ENCODE results near the gene CCDC82. TPM values are rescaled to one million over a fixed set of nuclear protein-coding genes. Genes with fewer than 3 reads are reported as not detected.
A peak's percentile ranks its signal among the peaks of the same experiment; 100 is the strongest.

CCDC82 gene
- total RNA-seq, 1 donor from 2014 or later = 12.7 TPM

DNA sequence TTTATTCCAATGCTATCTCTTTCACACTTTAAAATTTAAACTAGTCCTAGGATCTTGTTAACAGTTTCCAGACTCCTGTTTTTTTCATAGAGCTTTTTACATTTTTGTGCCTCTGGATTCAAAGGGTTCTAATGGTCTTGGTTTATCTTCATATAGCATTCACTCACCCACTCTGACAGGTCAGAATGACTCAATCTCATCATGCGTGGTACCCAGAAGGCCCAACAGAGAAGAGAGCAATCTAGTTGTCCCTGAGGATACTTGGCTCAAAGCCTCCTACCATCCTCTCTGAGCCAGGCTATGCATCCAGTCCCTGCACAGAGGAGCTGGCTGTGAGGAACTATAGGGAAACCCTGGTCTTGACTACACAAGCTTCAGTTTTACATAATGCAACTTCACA is 74.2 kb downstream of the CCDC82 start:
- DNase-seq (no peak), ATAC-seq (ENCODE audit: poor library complexity) (no peak)
- intact Hi-C loops (cut with DNase I) = no loop called here

DNA sequence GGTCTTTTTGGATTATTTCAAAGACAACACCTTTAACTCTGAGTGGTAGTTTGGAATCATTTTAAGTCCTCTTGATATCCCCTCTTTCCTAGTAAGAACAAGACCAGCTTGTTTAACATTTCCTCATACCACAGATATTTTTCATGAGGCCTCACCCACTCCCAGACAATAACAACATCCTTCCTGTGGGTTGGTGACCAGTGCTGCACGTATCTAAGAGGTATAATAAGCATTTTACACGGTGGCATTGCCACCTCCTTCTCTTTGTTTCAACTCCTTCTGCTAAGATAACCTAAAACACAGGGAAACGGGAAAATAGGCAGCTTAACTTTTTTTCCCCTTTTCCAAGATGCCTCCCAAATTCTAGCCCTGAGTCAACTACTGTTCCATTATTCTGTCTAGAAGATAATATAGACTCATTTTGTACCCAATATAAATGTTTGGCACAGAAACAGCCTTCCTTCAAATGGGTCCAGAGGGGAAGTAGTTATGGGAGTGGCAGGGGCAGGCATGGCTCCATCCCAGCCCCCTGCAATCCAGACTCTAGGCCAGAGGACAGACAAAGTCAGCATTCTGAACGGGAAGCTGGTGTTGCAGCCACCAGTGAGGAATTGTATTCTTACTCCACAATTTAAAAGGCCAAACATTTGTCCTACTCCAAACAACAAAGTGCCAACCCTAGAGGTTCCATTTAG is 75.2 kb downstream of the CCDC82 start:
- DNase-seq (peak; percentile 52), ATAC-seq (ENCODE audit: poor library complexity) (peak; percentile 70)
- intact Hi-C loops (cut with DNase I) = no loop called here

DNA sequence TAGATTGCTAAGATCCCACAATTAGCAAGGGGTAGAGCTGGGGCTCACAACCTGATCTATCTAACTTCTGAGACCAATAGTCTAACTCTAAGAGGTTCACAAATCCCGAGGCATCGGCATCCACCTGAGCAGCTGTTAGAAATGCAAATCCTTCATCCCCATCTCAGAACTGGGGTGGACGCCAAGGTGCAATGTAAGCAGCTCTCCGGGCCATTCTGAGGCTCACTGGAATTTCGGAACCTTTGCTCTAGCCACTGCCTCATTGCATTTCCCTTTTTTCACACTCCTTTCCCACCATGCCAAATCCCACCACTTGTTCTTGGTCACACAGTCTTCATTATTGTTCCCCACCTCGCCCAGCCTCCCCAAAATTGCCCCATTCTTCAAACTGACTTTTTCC is 76.5 kb downstream of the CCDC82 start:
- DNase-seq (no peak), ATAC-seq (ENCODE audit: poor library complexity) (no peak)
- intact Hi-C loops (cut with DNase I) = no loop called here

DNA sequence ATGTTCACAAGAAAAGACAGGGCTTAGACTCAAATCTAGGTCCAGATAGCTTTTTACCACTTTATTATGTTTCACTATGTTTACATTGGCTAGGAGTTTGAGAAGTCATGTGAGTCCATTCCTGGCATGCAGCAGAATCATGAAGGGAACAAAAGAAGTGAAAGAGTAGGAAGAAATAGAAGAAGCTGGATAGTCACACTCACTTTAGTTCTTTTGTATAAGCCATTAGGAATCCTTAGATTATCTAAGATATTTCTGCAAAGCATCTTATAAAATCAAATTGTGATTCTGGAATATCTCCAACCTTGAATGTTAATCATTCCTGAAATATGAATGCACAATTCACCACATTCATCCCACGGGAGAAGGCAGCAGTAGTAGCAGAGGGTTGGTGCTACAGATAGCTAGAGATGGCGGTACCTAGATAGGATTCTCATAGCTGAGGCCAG is 78.6 kb downstream of the CCDC82 start:
- DNase-seq = no peak
- no peak for ATAC-seq (ENCODE audit: poor library complexity)
- intact Hi-C loops (cut with DNase I) = no loop called here

DNA sequence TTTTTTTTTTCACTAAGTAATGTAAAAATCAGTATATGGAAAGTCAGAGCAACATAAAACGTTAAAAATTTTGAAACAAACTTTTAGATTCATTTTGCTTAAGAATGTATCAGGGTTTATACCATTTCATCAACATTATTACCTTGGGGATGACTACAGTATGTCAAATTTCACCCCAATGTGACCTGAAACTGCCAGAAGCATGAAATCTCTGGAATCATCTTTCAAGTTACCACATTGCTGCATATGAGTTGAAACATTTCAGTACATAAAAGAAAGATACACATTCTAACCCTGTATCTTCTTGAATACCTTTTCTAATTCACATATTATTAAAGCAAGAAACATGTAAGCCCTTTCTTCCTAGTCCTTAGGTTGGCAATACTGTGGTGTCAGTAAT is 79.5 kb downstream of the CCDC82 start:
- intact Hi-C loops (cut with DNase I) = no loop called here
- ATAC-seq (ENCODE audit: poor library complexity) (no peak), DNase-seq (no peak)

DNA sequence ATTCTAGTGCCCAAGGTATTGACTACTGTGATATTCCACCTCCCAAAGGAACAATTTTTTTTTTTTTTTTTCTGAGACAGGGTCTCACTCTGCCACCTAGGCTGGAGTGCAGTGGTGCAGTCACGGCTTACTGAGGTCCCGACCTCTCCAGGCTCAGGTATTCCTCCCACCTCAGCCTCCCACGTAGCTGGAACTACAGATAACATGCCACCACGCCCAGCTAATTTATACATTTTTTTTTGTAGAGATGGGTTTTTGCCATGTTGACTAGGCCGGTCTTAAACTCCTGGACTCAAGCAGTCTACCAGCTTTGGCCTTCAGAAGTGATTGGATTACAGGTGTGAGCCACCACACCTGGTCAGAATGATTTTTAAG is 80.1 kb downstream of the CCDC82 start:
- ATAC-seq (ENCODE audit: poor library complexity) (no peak), DNase-seq (no peak)
- intact Hi-C loops (cut with DNase I) = no loop called here

DNA sequence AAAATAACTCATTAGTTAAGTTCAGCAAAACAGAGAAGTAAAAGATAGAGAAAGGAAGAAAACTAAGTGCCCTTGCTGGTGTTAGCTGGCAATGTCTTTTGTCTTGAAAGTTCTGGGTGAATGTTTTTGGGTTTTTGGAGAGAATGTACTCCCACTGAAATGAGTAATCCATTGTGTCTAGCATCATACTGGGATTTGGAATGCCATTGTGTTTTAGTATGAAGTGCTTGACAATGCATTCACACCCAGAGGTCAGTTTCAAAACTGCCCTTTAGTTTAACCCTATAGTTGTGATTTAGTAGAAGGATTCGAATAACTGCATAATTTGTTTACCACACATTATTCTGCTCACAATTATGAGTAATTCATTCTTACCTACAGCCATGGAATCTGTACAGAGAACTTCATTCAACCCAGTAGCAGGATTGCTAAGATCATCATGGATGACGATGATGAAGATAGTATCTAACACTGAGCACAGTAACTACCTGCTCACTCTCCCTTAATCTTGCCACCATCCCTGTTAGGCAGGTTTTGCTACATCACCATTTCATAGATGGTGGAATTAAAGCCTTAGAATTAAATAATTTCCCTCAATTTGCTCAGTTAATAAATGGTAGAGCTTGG is 80.6 kb downstream of the CCDC82 start:
- ATAC-seq (ENCODE audit: poor library complexity) (no peak), DNase-seq (no peak)
- intact Hi-C loops (cut with DNase I) = no loop called here

DNA sequence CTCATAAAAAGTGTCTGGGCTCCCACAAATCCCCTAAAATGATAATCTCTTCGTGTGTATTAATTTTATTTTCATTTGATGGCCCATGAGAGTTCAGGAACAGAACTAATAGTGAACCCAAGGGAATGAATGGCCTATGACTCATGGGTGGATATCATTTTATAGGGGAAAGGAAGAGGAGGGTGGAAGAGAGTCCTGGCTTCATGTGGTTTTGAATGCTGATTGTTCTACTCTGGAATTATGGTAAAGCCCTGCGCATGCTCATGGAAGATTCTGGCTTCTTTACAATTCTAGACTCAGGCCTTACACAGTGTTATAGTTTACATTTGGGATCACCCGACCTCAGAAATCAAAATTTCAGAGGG is 82.0 kb downstream of the CCDC82 start:
- DNase-seq = no peak
- ATAC-seq (ENCODE audit: poor library complexity) = peak; percentile 33
- intact Hi-C loops (cut with DNase I) = no loop called here

DNA sequence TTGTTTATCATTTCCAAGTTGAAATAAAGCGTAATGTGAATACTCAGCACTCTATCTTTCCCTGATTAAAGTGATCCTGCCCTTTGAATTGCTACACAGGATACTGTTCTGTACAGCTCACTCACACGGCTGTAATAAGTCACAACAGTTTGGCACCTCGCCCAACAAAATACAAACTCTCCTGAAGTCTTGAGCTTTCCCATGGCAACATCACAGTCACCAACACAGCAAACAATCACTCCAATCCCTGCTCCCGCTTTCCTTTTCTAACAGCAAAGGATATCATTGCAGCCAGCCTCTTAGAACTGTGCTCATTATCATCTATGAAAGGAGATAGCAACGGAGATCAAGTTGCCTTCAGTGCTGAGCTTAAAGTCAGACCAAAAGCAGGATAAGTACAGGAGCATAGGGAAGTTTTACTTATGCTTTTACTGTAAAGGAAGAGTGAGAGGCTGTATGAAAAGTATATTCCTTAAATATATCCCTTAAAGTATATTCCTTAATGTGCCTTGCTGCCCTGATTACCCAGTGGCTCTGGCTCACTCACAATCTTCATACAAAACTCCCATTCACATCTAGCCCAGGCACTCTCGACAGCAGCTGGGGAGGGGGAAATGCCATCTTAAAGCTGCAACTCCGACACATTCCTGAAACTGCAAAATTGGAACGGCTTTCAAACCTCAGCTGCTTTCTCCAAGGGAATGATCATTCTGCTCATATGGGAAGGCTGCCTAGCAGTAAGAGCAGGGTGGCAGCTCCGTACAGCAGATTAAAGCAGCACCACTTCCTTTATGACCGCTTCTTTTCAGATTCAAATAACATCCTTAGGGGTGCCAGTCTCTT is 82.6 kb downstream of the CCDC82 start:
- peak; percentile 64 for DNase-seq
- ATAC-seq (ENCODE audit: poor library complexity) = peak; percentile 90
- intact Hi-C loops (cut with DNase I) = no loop called here

DNA sequence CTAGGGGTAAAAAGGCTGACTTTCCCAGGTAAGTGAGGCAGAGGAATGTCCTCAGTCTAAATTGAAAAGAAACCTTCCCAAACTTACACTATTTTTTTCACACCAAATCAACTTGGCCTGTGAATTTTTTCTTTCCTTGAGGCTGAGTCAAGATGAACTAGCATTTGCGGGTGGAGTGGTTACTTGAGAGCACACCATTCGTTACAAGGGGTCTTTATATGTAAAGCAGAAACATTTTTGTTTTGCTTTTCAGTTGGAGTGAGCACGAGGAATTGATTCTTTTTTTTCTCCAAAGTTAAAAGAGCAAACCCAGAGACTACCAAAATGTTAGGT is 83.1 kb downstream of the CCDC82 start:
- ATAC-seq (ENCODE audit: poor library complexity) (no peak), DNase-seq (no peak)
- intact Hi-C loops (cut with DNase I) = no loop called here

DNA sequence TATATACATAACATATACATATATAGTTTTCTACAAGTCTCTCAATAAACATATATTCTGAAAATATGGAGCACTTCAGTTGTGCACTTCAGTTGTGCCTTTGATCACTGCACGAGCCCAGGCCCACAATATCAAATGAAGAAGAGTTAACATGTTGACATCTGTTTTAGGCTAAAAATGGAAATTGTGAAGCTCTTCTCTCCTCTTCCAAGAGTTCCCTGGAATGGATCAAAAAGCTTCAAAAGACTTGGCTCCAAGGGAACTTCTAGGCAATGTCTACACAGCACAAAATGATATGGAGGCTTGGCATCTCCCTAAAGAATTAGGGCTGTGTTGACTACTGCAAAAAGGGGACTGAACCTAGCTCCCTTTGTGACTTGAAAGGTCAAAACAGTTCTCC is 83.6 kb downstream of the CCDC82 start:
- intact Hi-C loops (cut with DNase I) = no loop called here
- DNase-seq (no peak), ATAC-seq (ENCODE audit: poor library complexity) (no peak)

DNA sequence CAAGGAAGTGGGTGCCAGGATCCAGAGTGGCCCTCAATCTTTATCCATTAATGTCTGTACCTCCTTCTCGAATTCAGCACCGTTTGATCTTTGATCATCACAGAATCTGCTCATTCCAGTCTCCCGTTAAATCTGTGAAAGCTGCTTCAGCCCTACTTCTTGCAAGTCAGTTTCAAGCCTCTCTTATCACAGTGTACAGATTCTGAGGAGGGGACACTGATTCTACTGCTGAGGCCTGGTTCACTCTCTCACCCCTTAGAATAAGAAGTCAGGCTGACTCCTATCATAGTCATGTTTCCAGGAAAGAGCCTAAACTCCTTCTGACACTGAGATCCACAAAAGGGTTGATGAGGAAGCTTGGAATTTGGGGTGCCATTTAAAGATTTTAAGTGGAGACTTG is 85.7 kb downstream of the CCDC82 start:
- ATAC-seq (ENCODE audit: poor library complexity) (no peak), DNase-seq (no peak)
- intact Hi-C loops (cut with DNase I) = no loop called here

DNA sequence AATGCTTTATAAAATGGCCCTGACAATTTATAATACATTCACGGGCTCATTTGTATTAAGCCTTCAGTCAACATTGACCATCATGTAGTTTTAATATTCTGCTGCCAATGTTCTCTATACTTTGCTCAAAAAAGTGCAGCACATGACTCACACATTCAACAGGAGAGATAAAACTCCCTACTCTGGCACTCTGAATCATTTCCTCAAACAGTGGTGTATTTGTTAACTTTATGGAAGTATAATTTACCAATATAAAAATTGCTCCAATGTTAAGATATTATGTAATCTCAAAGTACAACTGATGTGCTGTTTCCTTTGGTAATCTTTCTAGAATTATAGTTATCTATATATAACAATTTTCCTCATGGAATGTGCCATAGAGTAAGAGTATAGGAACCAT is 86.6 kb downstream of the CCDC82 start:
- intact Hi-C loops (cut with DNase I) = no loop called here
- ATAC-seq (ENCODE audit: poor library complexity) (peak; percentile 54), DNase-seq (no peak)

Small RNA genes lying within 50 kb of the gene (microRNA-seq; reads per million reads assigned to microRNA genes)
- gene MIR1260B = not detected

Other genes with a start within 250 kb of the CCDC82 start
- gene MAML2, start 46.7 kb downstream of the CCDC82 start, total RNA-seq = 4.5 TPM
- gene JRKL, start 101 bp upstream of the CCDC82 start, total RNA-seq = 6.5 TPM

All from Right ventricle myocardium superior (tissue), 1 donor.